Panc1 (cell line): ENCODE data around the gene WDR88.

Experiments
- TCF7L2 ChIP-seq: IDR thresholded peaks from 2 replicates; pipeline ENCODE4 v1.6.1; 2011; ENCODE audit warnings: mild to moderate bottlenecking, low read depth, low read length, inconsistent platforms
- TF ChIP-seq, protein P1 (sequence below): fragments of 450-650 bp; IDR thresholded peaks from 2 replicates; pipeline ENCODE4 v1.5.1; 2017; ENCODE audit warnings: mild to moderate bottlenecking

DNA sequence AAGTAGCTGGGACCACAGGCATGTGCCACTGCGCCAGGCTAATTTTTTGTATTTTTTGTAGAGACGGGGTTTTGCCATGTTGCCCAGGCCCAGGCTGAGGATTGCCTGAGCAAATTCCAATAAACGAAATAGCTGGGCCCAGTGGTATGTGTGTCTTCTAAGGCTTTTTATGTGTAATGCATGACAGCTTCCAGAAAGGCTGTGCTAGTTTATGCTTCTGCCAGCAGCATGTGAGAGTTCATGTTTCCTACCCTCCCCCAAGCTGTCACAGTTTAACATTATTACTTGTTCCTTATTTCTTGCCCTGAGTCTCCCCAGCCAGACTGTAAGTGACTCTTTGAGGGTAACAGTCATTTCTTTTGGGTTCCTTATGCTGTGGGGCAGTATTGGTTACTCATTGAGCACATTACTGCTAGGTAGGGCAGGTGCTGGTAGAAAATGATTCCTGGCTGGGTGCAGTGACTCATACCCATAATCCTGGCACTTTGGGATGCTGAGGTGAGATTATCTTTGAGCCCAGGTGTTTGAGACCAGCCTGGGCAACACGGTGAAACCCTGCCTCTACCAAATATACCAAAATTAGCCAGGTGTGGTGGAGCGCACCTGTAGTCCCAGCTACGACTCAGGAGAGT is 37.4 kb upstream of the WDR88 start:
- TF ChIP-seq, protein P1, sequence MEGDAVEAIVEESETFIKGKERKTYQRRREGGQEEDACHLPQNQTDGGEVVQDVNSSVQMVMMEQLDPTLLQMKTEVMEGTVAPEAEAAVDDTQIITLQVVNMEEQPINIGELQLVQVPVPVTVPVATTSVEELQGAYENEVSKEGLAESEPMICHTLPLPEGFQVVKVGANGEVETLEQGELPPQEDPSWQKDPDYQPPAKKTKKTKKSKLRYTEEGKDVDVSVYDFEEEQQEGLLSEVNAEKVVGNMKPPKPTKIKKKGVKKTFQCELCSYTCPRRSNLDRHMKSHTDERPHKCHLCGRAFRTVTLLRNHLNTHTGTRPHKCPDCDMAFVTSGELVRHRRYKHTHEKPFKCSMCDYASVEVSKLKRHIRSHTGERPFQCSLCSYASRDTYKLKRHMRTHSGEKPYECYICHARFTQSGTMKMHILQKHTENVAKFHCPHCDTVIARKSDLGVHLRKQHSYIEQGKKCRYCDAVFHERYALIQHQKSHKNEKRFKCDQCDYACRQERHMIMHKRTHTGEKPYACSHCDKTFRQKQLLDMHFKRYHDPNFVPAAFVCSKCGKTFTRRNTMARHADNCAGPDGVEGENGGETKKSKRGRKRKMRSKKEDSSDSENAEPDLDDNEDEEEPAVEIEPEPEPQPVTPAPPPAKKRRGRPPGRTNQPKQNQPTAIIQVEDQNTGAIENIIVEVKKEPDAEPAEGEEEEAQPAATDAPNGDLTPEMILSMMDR: no peak
- TF ChIP-seq TCF7L2: no peak
